SW480 (cell line): ENCODE data around the gene ARHGEF38.
"Not testable (repeated sequence)": the region's sequence is repeated elsewhere in the genome, so short reads cannot be mapped to it uniquely, and the experiment has no call there.

ENCODE experiments used
- DNase-seq: peaks from one replicate; pipeline ENCODE4 v3.0.0-alpha.2; 2016; ENCODE audit warnings: low spot score

ARHGEF38 gene

DNA sequence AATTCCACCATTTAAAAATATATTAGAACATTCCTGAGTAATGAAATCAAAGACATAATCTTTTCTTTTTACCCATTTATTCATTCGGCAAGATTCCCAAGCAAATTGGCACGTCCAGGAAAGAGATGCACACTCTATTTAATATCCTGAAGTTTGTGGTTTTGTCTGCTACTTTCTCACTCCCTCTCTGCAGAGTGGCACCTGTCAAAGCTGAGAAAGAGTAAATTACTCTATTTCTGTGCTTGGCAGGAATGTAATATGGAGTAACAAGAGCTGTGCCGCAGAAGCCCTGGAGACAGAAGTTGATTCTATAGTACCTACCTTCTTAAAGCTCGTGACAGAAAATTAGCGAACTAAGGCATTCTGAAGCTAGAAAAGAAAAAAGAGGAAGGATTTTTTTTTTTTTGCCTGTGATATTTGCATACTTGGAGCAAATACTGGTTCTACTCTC lies 161.7 kb downstream of the ARHGEF38 start:
- DNase-seq, result no peak

DNA sequence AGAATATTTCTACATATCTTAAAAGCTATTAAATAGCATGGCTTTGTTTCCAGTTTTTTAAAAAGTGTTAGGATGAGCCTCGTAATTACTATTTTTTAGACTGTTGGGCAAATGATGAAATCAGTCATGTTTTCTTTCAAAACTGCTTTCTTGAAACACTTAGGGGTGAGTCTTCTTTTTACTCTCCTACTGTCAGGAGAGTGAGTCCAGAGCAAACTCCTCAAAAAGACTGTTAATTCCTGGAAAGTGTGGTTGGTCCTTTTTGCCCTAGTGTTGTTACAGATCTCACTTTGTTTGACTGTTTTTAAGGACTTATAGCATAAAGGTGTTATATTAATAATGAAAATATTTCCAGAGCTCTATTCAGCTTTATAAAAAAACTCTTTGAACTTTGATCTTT lies 162.5 kb downstream of the ARHGEF38 start:
- DNase-seq, result no peak

DNA sequence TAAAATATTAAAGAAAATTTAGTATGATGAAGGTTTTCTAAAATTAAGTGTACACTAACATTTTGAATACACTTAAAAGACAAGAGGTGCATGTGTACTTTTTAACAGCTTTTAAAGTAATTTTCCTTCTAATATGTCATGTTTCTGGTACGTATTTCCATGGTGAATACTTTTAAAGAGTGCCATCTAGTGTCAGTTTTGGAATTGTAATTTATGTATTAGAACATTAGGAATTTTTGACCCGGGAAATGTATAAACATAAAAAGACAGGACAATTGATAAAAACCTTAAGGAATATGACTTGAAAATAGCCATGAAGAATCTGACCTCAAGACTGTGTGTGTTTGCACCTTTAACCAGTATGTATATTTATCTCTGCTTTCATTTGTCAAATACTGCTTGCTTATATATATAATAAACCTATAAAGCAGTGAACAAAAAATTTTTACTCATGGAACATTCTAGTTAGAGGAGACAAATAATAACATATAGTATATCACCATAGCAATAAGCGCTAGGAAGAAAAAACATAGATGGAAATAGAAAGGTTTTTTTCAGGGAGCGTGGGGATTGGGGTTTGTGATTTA lies 163.4 kb downstream of the ARHGEF38 start:
- DNase-seq, result peak; percentile 24

DNA sequence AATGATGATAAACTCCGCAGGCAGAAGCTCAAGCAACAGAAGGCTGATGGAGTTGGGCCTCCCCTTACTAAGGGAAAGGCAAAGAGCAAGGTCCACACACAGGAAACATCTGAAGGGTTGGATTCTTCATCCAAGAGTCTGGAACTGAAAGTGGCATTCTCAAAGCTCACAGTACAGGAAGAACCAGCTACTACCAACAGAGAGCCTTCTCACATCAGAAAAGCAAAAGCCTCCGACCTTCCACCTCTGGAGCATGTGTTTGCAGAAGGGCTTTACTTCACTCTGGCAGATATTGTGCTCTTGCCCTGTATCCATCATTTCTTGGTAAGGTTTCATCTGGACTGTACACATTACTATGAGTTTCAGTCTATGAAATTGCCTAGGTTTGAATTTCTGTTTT lies 166.8 kb downstream of the ARHGEF38 start:
- DNase-seq, result no peak

DNA sequence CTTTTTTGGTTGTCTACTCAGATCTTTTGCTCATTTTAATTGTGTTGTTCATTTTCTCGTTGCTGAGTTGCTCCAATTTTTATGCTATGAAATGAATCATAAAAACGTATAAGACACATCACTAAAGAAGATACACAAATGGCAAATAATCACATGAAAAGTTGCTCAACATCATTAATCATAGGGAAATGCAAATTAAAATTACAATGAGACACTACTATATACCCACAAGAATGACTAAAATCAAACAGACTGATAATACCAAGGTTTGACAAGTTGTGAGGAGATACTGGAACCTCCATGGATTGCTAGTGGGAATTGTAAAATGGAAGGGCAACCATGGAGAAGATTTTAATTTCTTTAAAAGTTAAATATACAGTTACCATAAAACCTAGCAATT lies 173.2 kb downstream of the ARHGEF38 start:
- DNase-seq, result no peak

DNA sequence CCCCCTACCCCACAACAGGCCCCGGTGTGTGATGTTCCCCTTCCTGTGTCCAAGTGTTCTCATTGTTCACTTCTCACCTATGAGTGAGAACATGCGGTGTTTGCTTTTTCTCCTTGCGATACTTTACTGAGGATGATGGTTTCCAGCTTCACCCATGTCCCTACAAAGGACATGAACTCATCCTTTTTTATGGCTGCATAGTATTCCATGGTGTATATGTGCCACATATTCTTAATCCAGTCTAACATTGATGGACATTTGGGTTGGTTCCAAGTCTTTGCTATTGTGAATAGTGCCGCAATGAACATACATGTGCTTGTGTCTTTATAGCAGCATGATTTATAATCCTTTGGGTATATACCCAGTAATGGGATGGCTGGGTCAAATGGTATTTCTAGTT lies 177.5 kb downstream of the ARHGEF38 start:
- DNase-seq, result not testable (repeated sequence)
